Parathyroid adenoma (tissue), 2 donors: ENCODE measurements around the gene EFCAB6.

Experiments used
- H2AFZ ChIP-seq: fragments of 300-600 bp; sonication (generic); one replicate; pipeline ENCODE4 v1.7.0; 2017; ENCODE audit warnings: antibody characterized with exemption, mild to moderate bottlenecking
- H3K27ac ChIP-seq: fragments of 300-600 bp; sonication (generic); one replicate; pipeline ENCODE4 v1.7.0; 2017
- H3K27me3 ChIP-seq: fragments of 300-600 bp; sonication (generic); one replicate; pipeline ENCODE4 v1.7.0; 2017; ENCODE audit warnings: low read length; ENCODE audit not compliant: control insufficient read depth, insufficient read depth
- H3K36me3 ChIP-seq: fragments of 300-600 bp; sonication (generic); one replicate; pipeline ENCODE4 v1.7.0; 2017; ENCODE audit warnings: low read length; ENCODE audit not compliant: control insufficient read depth, insufficient read depth
- H3K4me1 ChIP-seq: fragments of 300-600 bp; sonication (generic); one replicate; pipeline ENCODE4 v1.7.0; 2017; ENCODE audit warnings: control low read depth
- H3K4me2 ChIP-seq: fragments of 300-600 bp; sonication (generic); one replicate; pipeline ENCODE4 v1.7.0; 2017; ENCODE audit warnings: low read length
- H3K4me3 ChIP-seq: fragments of 300-600 bp; sonication (generic); one replicate; pipeline ENCODE4 v1.7.0; 2017; ENCODE audit warnings: low read depth, low read length
- H3K79me2 ChIP-seq: fragments of 300-600 bp; sonication (generic); one replicate; pipeline ENCODE4 v1.7.0; 2017; ENCODE audit warnings: control low read depth
- H3K9ac ChIP-seq: fragments of 300-600 bp; sonication (generic); one replicate; pipeline ENCODE4 v1.7.0; 2017; ENCODE audit warnings: mild to moderate bottlenecking
- H3K9me3 ChIP-seq: fragments of 300-600 bp; sonication (generic); one replicate; pipeline ENCODE4 v1.7.0; 2017; ENCODE audit warnings: low read length; ENCODE audit not compliant: control insufficient read depth
- CTCF ChIP-seq: fragments of 300-600 bp; sonication (generic); IDR thresholded peaks from one replicate; pipeline ENCODE4 v1.7.0; 2017; ENCODE audit warnings: antibody characterized with exemption, mild to moderate bottlenecking
- donor health status: primary hyperparathyroidism.

EFCAB6 gene

GRCh38 chr22:43642319-43643206 lies 169.5 kb downstream of the EFCAB6 start:
- no peak overlapping the region for H3K4me3 ChIP-seq
- no peaks in the 10 kb centered on the region for H3K27me3 ChIP-seq
- no peaks in the 10 kb centered on the region for H3K79me2 ChIP-seq
- H3K9me3 ChIP-seq = no peaks in the 10 kb centered on the region
- no peak overlapping the region for H3K27ac ChIP-seq
- no peak overlapping the region for H3K9ac ChIP-seq
- no peak for TF ChIP-seq CTCF
- H3K4me1 ChIP-seq = no peaks in the 10 kb centered on the region
- H3K4me2 ChIP-seq = no peak overlapping the region
- H2AFZ ChIP-seq = no peak overlapping the region
- H3K36me3 ChIP-seq = no peaks in the 10 kb centered on the region

- no peaks in the 10 kb centered on the region for H3K9me3 ChIP-seq
- H3K27ac ChIP-seq = no peak overlapping the region
- no peaks in the 10 kb centered on the region for H3K79me2 ChIP-seq
- H3K4me1 ChIP-seq = no peaks in the 10 kb centered on the region
- no peak overlapping the region for H3K4me3 ChIP-seq
- no peaks in the 10 kb centered on the region for H3K36me3 ChIP-seq
- H2AFZ ChIP-seq = no peak overlapping the region
- no peak for TF ChIP-seq CTCF
- H3K4me2 ChIP-seq = no peak overlapping the region
- no peak overlapping the region for H3K9ac ChIP-seq
- H3K27me3 ChIP-seq = no peaks in the 10 kb centered on the region
These were observed 172.7 kb downstream of the EFCAB6 start for GRCh38 chr22:43639228-43639948.

GRCh38 chr22:43637275-43638260 lies 174.5 kb downstream of the EFCAB6 start:
- Histone ChIP-seq H3K4me3 (no peak overlapping the region), H3K9ac (no peak overlapping the region), H3K36me3 (no peaks in the 10 kb centered on the region), H2AFZ (no peak overlapping the region), H3K4me1 (no peaks in the 10 kb centered on the region), H3K4me2 (no peak overlapping the region), H3K9me3 (no peaks in the 10 kb centered on the region), H3K79me2 (no peaks in the 10 kb centered on the region), H3K27ac (no peak overlapping the region), H3K27me3 (no peaks in the 10 kb centered on the region)
- TF ChIP-seq CTCF = no peak

- Histone ChIP-seq H3K4me2 (no peak overlapping the region), H3K27ac (no peak overlapping the region), H3K4me1 (no peaks in the 10 kb centered on the region), H2AFZ (no peak overlapping the region), H3K36me3 (no peaks in the 10 kb centered on the region), H3K9me3 (no peaks in the 10 kb centered on the region), H3K4me3 (no peak overlapping the region), H3K79me2 (no peaks in the 10 kb centered on the region), H3K9ac (no peak overlapping the region), H3K27me3 (no peaks in the 10 kb centered on the region)
- no peak for TF ChIP-seq CTCF
These were observed 176.0 kb downstream of the EFCAB6 start for GRCh38 chr22:43636086-43636485.
